ENCODE results near the gene ANKLE2. TPM values are rescaled to one million over a fixed set of nuclear protein-coding genes. Genes with fewer than 3 reads are reported as not detected.

Gene ANKLE2
- total RNA-seq, 1 donor from 2014 or later: 136 TPM

DNA sequence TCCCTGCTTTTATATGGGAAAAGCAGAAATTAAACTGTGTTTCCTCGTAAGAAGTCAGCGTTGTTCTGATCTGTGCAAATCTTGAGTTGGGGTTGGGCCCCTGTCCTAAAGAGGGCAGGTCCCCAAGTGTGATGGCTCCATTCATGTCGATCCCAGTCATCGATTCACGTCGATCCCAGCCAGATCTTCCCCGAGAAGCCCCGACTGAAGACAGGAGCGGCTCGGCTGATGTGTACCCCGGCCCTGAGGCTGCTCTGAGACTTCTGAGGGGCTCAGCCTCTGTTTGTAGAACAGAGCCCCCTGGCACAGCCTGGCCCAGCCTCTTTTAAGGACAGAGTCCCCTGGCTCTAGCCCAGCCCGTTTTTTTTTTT lies 41.7 kb downstream of the ANKLE2 start:
- Mint-ChIP-seq H3K9me3 (no peaks in the 10 kb centered on the region), H3K27me3 (no peaks in the 10 kb centered on the region), H3K36me3 (ENCODE audit: low read depth) (peaks cover 78% of the 10 kb centered on the region), H3K27ac (no peak overlapping the region), H3K4me3 (no peak overlapping the region), H3K4me1 (no peaks in the 10 kb centered on the region)
- POLR2A ChIA-PET: no interaction called here
- intact Hi-C loops (cut with micrococcal nuclease): no loop called here
- TF ChIP-seq, protein P1, sequence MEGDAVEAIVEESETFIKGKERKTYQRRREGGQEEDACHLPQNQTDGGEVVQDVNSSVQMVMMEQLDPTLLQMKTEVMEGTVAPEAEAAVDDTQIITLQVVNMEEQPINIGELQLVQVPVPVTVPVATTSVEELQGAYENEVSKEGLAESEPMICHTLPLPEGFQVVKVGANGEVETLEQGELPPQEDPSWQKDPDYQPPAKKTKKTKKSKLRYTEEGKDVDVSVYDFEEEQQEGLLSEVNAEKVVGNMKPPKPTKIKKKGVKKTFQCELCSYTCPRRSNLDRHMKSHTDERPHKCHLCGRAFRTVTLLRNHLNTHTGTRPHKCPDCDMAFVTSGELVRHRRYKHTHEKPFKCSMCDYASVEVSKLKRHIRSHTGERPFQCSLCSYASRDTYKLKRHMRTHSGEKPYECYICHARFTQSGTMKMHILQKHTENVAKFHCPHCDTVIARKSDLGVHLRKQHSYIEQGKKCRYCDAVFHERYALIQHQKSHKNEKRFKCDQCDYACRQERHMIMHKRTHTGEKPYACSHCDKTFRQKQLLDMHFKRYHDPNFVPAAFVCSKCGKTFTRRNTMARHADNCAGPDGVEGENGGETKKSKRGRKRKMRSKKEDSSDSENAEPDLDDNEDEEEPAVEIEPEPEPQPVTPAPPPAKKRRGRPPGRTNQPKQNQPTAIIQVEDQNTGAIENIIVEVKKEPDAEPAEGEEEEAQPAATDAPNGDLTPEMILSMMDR (IDR thresholded peaks at IDR 0.05): no peak
- ATAC-seq (ENCODE audit: low read depth): no peak
- CTCF ChIA-PET: no interaction called here
- no peak for DNase-seq

DNA sequence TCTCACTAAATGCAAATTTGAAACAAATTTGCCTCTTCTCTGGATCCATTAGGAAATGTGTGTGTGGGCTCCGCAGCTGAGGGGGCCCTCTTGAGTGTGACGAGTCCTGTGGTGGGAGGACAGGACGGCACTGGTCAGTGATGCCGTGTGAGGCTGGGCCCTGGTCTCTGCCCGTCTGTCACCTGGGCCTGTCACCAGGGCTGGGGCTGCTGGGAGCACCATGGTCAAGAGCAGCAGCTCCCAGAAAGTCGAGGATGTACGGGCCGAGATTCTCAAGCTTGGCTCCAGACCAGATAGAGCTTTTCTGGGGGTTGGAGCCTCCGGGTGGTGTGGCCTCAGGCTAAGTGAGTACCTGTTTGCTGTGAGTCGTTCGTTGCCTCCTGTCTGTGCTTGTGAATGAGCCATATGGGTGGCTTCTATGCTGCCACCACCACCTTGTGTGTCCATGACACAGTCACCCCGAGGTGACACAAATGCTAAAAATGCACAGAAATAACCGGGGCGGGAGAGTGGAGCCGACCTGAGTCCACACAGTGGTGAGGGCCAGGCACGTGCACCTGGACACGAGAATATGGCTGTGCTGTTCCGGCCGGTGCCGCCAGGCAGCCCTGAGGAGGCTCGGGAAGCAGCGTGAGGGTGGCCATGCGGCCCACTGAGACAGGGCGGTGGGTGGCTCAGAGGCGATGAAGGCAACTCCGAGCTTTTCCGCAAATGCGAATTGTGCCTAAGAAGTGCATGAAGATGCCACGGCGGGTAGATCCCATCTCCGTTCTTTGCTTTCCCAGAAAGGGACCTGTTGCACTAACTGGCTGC lies 42.3 kb downstream of the ANKLE2 start:
- TF ChIP-seq, protein P1 (IDR thresholded peaks at IDR 0.05): no peak
- Mint-ChIP-seq H3K4me1 (peaks cover 3% of the 10 kb centered on the region), H3K36me3 (ENCODE audit: low read depth) (peaks cover 77% of the 10 kb centered on the region), H3K27ac (no peak overlapping the region), H3K4me3 (no peak overlapping the region), H3K9me3 (no peaks in the 10 kb centered on the region), H3K27me3 (no peaks in the 10 kb centered on the region)
- DNase-seq (no peak), ATAC-seq (ENCODE audit: low read depth) (no peak)
- intact Hi-C loops (cut with micrococcal nuclease): no loop called here
- POLR2A ChIA-PET: no interaction called here
- CTCF ChIA-PET: no interaction called here

DNA sequence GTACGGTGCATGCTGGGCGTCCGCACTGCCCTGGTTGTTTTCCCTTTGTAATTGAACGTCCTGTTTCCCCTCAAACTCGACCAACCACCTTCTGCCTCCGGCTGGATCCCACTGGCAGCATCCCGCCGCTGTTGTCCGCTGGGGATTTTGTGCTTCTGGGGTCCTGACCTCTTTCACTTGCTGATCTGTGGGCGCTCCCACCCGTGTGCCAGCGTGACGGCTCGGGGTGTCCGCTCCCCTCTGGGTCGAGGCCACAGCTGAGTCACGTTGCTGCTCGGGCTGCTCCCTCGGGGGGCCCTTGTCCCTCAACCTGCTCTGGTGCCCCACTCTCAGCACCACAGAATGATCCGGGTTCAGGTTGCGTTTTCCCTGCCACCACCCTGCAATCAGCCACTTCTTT lies 43.0 kb downstream of the ANKLE2 start:
- Mint-ChIP-seq H3K4me1 (peaks cover 3% of the 10 kb centered on the region), H3K9me3 (no peaks in the 10 kb centered on the region), H3K36me3 (ENCODE audit: low read depth) (peaks cover 72% of the 10 kb centered on the region), H3K27ac (no peak overlapping the region), H3K4me3 (no peak overlapping the region), H3K27me3 (no peaks in the 10 kb centered on the region)
- ChIA-PET POLR2A (no interaction called here), CTCF (no interaction called here)
- intact Hi-C loops (cut with micrococcal nuclease): no loop called here
- ATAC-seq (ENCODE audit: low read depth) (no peak), DNase-seq (no peak)
- TF ChIP-seq, protein P1 (IDR thresholded peaks at IDR 0.05): no peak

DNA sequence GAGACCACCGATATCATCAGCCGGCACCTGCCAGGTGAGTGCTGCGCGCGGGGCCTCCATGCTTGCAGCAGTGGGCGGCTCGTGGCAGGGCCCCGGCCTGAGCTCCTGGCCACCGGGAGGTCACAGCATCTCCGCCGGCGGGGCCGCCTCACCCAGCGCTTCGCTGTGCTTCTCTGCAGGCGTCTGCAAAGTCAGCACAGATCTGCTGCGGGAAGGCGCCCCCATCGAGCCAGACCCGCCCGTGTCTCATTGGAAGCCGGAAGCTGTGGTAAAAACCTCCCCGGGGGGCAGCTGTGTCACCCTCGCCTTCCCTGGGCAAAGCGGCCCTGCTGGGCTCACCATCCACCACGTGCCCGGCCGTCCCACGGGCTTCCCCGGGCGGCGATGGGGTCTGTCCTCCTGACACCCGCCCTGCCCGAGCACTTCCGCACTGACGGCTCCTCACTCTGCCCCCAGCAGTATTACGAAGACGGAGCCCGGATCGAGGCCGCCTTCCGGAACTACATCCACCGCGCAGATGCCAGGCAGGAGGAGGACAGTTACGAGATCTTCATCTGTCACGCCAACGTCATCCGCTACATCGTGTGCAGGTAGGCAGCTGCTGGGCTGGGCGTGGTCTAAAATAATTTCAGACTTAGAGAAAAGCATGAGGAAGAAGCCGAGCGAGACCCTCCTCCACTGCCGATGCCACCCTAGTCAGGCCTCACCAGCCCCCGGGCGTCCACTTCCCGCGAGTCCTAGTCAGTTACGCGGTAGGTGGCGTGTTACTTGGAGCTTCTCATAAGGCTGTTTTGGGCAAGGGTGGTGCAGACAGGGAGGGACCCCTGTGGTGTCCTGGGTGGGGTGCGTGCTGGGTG lies 43.9 kb downstream of the ANKLE2 start:
- Mint-ChIP-seq H3K27me3 (no peaks in the 10 kb centered on the region), H3K27ac (no peak overlapping the region), H3K9me3 (no peaks in the 10 kb centered on the region), H3K4me3 (no peak overlapping the region), H3K4me1 (peaks cover 11% of the 10 kb centered on the region), H3K36me3 (ENCODE audit: low read depth) (peaks cover 66% of the 10 kb centered on the region)
- TF ChIP-seq, protein P1 (IDR thresholded peaks at IDR 0.05): no peak
- ChIA-PET POLR2A (no interaction called here), CTCF (no interaction called here)
- no peak for ATAC-seq (ENCODE audit: low read depth)
- intact Hi-C loops (cut with micrococcal nuclease): no loop called here
- no peak for DNase-seq

DNA sequence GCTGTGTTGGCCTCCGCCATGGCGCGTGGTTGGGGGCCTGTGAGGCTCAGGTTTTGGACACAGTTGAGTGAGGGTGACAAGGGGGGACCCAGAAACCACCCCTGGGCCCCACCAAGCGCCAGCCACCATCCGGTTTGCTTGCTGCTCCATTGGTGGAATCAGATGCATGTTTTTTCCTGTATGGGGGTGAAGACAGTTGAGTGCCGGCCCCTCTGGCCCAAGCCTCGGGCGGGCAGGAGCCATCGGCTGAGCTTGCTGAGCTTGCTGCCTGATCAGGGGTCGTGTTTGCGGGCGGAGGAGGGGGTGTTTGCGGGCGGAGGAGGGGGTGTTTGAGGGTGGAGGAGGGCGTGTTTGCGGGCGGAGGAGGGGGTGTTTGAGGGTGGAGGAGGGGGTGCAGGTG lies 44.6 kb downstream of the ANKLE2 start:
- no peaks in the 10 kb centered on the region for H3K27me3 Mint-ChIP-seq
- CTCF ChIA-PET: no interaction called here

More for the DNA sequence above, 44.6 kb downstream of the ANKLE2 start:
- H3K9me3 Mint-ChIP-seq: no peaks in the 10 kb centered on the region
- no peak overlapping the region for H3K4me3 Mint-ChIP-seq
- DNase-seq: no peak
- ATAC-seq (ENCODE audit: low read depth): no peak
- peaks cover 61% of the 10 kb centered on the region for H3K36me3 Mint-ChIP-seq (ENCODE audit: low read depth)
- H3K27ac Mint-ChIP-seq: no peak overlapping the region
- TF ChIP-seq, protein P1 (IDR thresholded peaks at IDR 0.05): no peak
- POLR2A ChIA-PET: no interaction called here
- intact Hi-C loops (cut with micrococcal nuclease): no loop called here
- H3K4me1 Mint-ChIP-seq: peaks cover 16% of the 10 kb centered on the region
